Osteoblast (primary cell): Measurements from ENCODE around the gene PLEKHA6. TPM values are rescaled to one million over a fixed set of nuclear protein-coding genes. Genes with fewer than 3 reads are reported as not detected.

Experiments
- DNase-seq: peaks from one replicate; pipeline ENCODE4 v3.0.0; 2011; ENCODE audit warnings: low spot score, mixed read lengths; ENCODE audit not compliant: insufficient read length; ENCODE audit errors: missing footprints
- H2AFZ ChIP-seq: 2 replicates; pipeline ENCODE4 v1.6.0; 2011; ENCODE audit warnings: mild to moderate bottlenecking, low read length
- H3K27ac ChIP-seq: 2 replicates; pipeline ENCODE4 v1.5.1; 2011; ENCODE audit warnings: mild to moderate bottlenecking, low read depth, low read length, moderate library complexity
- H3K27me3 ChIP-seq: 2 replicates; pipeline ENCODE4 v1.6.0; 2012; ENCODE audit warnings: mild to moderate bottlenecking, control low read depth, inconsistent platforms, low read length, moderate library complexity; ENCODE audit not compliant: insufficient read depth
- H3K36me3 ChIP-seq: 2 replicates; pipeline ENCODE4 v1.5.1; 2011; ENCODE audit warnings: mild to moderate bottlenecking, low read length, control low read depth, moderate library complexity; ENCODE audit not compliant: insufficient read depth
- H3K4me1 ChIP-seq: 2 replicates; pipeline ENCODE4 v1.5.1; 2011; ENCODE audit warnings: mild to moderate bottlenecking, low read length, control low read depth, moderate library complexity; ENCODE audit not compliant: insufficient read depth
- H3K4me2 ChIP-seq: 2 replicates; pipeline ENCODE4 v1.6.0; 2011; ENCODE audit warnings: mild to moderate bottlenecking, low read length; ENCODE audit not compliant: insufficient read depth
- H3K4me3 ChIP-seq: fragments of 200-600 bp; sonication (generic); 3 replicates; pipeline ENCODE4 v1.5.1; 2012; ENCODE audit warnings: mild to moderate bottlenecking, low read length, inconsistent platforms; ENCODE audit not compliant: insufficient read depth
- H3K79me2 ChIP-seq: 2 replicates; pipeline ENCODE4 v1.6.0; 2012; ENCODE audit warnings: mild to moderate bottlenecking, low read length, control low read depth, inconsistent platforms; ENCODE audit not compliant: insufficient read depth
- H3K9me3 ChIP-seq: 2 replicates; pipeline ENCODE4 v1.5.1; 2011; ENCODE audit warnings: low read depth, low read length, control low read depth
- H4K20me1 ChIP-seq: 2 replicates; pipeline ENCODE4 v1.6.0; 2012; ENCODE audit warnings: mild to moderate bottlenecking, low read length, control low read depth; ENCODE audit not compliant: insufficient read depth
- total RNA-seq: library from RNA; depleted of rRNA; stranded (reverse); fragments of >200 nt; gene quantifications from 2 replicates; pipeline ENCODE4 v1.2.3, GENCODE V29; 2012
- TF ChIP-seq, protein P1 (sequence below): IDR thresholded peaks from 2 replicates; pipeline ENCODE4 v1.5.1; 2011; ENCODE audit warnings: mild to moderate bottlenecking, low read depth, low read length, moderate library complexity; ENCODE audit errors: extremely low read depth

Gene PLEKHA6
- total RNA-seq, 1 donor = 0.36 TPM

DNA sequence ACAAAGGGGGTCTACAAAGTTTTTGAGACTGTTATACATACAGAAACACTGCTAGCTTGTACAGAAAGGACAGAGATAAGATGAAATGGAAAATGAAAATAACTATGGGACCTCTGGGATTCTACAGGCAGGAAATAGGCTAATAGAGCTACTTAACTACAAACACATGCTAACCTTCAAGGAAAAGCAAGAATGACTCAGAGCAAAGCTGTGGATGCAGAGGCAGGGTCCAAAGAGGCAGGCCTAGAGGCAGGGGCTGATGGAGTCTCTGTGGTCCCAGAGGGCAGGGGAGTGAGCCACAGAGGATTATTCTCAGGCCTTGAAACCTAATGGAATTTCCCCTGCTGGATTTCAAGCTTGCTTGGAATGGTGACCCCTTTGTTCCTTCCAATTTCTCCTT lies 127.2 kb downstream of the PLEKHA6 start:
- Histone ChIP-seq H2AFZ (no peak overlapping the region), H3K4me3 (no peak overlapping the region), H3K4me1 (no peaks in the 10 kb centered on the region), H3K79me2 (no peaks in the 10 kb centered on the region), H3K36me3 (no peaks in the 10 kb centered on the region), H4K20me1 (no peaks in the 10 kb centered on the region), H3K4me2 (no peak overlapping the region), H3K27me3 (no peaks in the 10 kb centered on the region), H3K9me3 (no peaks in the 10 kb centered on the region), H3K27ac (no peak overlapping the region)
- TF ChIP-seq, protein P1, sequence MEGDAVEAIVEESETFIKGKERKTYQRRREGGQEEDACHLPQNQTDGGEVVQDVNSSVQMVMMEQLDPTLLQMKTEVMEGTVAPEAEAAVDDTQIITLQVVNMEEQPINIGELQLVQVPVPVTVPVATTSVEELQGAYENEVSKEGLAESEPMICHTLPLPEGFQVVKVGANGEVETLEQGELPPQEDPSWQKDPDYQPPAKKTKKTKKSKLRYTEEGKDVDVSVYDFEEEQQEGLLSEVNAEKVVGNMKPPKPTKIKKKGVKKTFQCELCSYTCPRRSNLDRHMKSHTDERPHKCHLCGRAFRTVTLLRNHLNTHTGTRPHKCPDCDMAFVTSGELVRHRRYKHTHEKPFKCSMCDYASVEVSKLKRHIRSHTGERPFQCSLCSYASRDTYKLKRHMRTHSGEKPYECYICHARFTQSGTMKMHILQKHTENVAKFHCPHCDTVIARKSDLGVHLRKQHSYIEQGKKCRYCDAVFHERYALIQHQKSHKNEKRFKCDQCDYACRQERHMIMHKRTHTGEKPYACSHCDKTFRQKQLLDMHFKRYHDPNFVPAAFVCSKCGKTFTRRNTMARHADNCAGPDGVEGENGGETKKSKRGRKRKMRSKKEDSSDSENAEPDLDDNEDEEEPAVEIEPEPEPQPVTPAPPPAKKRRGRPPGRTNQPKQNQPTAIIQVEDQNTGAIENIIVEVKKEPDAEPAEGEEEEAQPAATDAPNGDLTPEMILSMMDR = no peak
- DNase-seq = peak; percentile 88

DNA sequence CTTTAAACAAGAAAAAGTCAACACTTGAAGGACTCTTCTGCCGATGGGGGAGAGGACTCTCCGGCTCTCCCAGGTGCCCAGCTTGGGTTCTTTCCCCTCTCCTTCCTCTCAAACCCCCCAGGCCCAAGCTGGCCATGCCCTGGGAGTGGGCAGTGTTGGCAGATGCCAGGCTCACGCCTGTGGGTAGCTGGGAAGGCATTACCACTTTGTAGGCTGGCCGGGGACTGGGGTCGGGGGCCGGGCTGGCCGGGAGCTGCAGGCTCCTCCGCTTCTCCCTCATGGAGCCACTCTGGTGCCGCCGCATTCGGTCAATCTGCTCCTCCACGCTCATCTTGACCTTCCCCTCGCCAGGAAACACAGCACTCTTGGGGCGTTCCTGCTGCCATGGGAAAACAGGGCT lies 129.5 kb downstream of the PLEKHA6 start:
- TF ChIP-seq, protein P1 = no peak
- DNase-seq = no peak

DNA sequence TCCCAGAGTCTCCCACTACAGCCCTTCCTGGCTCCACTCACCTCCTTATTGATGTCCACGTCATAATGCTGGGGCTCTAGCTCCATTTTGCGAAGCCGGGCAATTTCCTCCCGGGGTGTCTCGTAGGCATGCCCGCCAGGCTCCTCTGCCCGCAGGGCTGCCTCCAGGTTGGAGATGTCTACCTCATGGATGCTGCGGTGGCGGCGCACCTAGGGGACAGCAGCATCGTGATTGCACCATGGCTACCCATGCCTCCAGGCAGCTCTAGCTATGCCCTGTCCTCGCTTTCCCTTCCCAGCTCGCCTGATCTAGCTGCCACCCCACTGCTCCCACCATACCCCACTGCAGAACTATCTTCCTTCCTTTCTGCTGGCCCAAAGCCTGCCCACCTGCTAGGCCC lies 130.8 kb downstream of the PLEKHA6 start:
- no peaks in the 10 kb centered on the region for H4K20me1 ChIP-seq
- no peak for DNase-seq
- no peaks in the 10 kb centered on the region for H3K27me3 ChIP-seq
- H3K4me1 ChIP-seq = peaks cover 11% of the 10 kb centered on the region
- no peaks in the 10 kb centered on the region for H3K79me2 ChIP-seq
- no peak overlapping the region for H3K27ac ChIP-seq
- H3K36me3 ChIP-seq = no peaks in the 10 kb centered on the region
- TF ChIP-seq, protein P1 = no peak
- no peaks in the 10 kb centered on the region for H3K9me3 ChIP-seq
- H2AFZ ChIP-seq = no peak overlapping the region
- no peak overlapping the region for H3K4me2 ChIP-seq
- H3K4me3 ChIP-seq = no peak overlapping the region

More for the DNA sequence above, 129.5 kb downstream of the PLEKHA6 start:
- no peaks in the 10 kb centered on the region for H3K36me3 ChIP-seq
- H3K4me3 ChIP-seq = no peak overlapping the region
- no peak overlapping the region for H2AFZ ChIP-seq
- H3K4me2 ChIP-seq = no peak overlapping the region
- H3K27ac ChIP-seq = no peak overlapping the region
- no peaks in the 10 kb centered on the region for H3K79me2 ChIP-seq
- no peaks in the 10 kb centered on the region for H3K27me3 ChIP-seq
- no peaks in the 10 kb centered on the region for H4K20me1 ChIP-seq
- no peaks in the 10 kb centered on the region for H3K9me3 ChIP-seq
- H3K4me1 ChIP-seq = peaks cover 11% of the 10 kb centered on the region

DNA sequence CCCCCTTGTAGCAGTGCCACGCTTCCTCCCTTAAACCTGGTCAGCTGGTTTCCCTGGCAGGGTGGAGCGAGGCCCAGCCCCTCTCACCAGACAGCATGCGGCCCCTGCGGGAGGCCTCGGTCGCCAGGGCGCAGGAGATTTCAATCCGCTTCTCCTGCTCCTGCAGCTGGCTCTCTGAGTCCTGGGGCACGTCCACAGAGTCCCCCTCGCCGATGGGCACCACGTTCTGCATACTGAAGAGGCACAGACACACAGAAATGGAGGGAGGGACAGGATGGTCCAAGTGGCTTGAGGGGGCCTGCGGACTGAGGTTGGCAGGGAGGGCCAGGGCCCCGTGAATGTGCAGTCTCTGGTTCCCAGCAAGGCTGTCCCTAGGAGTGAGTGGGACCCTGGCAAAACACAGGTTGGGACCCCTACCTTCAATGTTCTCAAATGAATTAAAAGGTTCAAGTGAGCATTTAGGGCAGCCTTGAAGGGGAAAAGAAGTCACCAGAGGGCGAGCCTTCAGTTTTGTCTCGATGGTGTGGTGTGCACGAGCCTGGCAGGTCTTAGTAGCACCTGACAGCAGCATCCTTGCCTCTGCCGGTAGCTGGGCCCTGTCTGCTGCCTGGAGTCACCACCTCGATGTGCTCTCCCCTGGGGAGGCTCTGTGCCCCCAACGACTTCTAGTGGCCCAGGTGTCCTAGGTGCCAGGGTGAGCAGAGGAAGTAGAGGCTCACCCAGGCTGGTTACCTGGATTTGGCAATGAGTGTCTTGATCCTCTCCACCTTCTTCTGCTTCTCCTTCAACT lies 131.5 kb downstream of the PLEKHA6 start:
- no peaks in the 10 kb centered on the region for H4K20me1 ChIP-seq
- H3K9me3 ChIP-seq = no peaks in the 10 kb centered on the region
- H3K27ac ChIP-seq = no peak overlapping the region
- H3K4me3 ChIP-seq = no peak overlapping the region
- H3K4me1 ChIP-seq = peaks cover 11% of the 10 kb centered on the region
- no peak for DNase-seq
- no peak overlapping the region for H3K4me2 ChIP-seq
- TF ChIP-seq, protein P1 = no peak
- no peaks in the 10 kb centered on the region for H3K36me3 ChIP-seq
- no peaks in the 10 kb centered on the region for H3K79me2 ChIP-seq
- H3K27me3 ChIP-seq = no peaks in the 10 kb centered on the region
- no peak overlapping the region for H2AFZ ChIP-seq
